HEK293 (cell line): ENCODE results near the gene BDP1.

Experiments used
- BCL6B ChIP-seq: fragments of 450-650 bp; formaldehyde crosslinking; IDR thresholded peaks from 2 replicates; pipeline ENCODE4 v1.5.1; 2017; ENCODE audit warnings: missing biosample characterization, missing genetic modification characterization
- GLIS2 ChIP-seq: fragments of 450-650 bp; formaldehyde crosslinking; IDR thresholded peaks from 2 replicates; pipeline ENCODE4 v1.5.1; 2016; ENCODE audit warnings: missing biosample characterization, missing genetic modification characterization
- HOXC10 ChIP-seq: sonication (generic); formaldehyde crosslinking; IDR thresholded peaks from 2 replicates; pipeline ENCODE4 v1.8.1; 2023; ENCODE audit warnings: mild to moderate bottlenecking, missing genetic modification reagents
- INSM2 ChIP-seq: fragments of 450-650 bp; formaldehyde crosslinking; IDR thresholded peaks from 2 replicates; pipeline ENCODE4 v1.5.1; 2016; ENCODE audit warnings: missing biosample characterization, missing genetic modification characterization
- PRDM6 ChIP-seq: fragments of 450-650 bp; formaldehyde crosslinking; IDR thresholded peaks from 2 replicates; pipeline ENCODE4 v1.5.1; 2017; ENCODE audit warnings: missing biosample characterization, missing genetic modification characterization
- REST ChIP-seq: fragments of 450-650 bp; formaldehyde crosslinking; IDR thresholded peaks from 2 replicates; pipeline ENCODE4 v1.5.1; 2016; ENCODE audit warnings: missing biosample characterization, missing genetic modification characterization
- ZBTB49 ChIP-seq: fragments of 450-650 bp; formaldehyde crosslinking; IDR thresholded peaks from 2 replicates; pipeline ENCODE4 v1.5.1; 2016; ENCODE audit warnings: missing biosample characterization, missing genetic modification characterization, low read depth
- ZIC2 ChIP-seq: fragments of 450-650 bp; formaldehyde crosslinking; IDR thresholded peaks from 2 replicates; pipeline ENCODE4 v1.5.1; 2016; ENCODE audit warnings: missing biosample characterization, missing genetic modification characterization
- ZNF132 ChIP-seq: fragments of 450-650 bp; formaldehyde crosslinking; IDR thresholded peaks from 2 replicates; pipeline ENCODE4 v1.5.1; 2017; ENCODE audit warnings: missing biosample characterization, missing genetic modification characterization, borderline replicate concordance
- ZNF16 ChIP-seq: fragments of 450-650 bp; formaldehyde crosslinking; IDR thresholded peaks from 2 replicates; pipeline ENCODE4 v1.5.1; 2016; ENCODE audit warnings: low read depth, missing biosample characterization, missing genetic modification characterization
- ZNF169 ChIP-seq: fragments of 450-650 bp; formaldehyde crosslinking; IDR thresholded peaks from 2 replicates; pipeline ENCODE4 v1.5.1; 2016; ENCODE audit warnings: missing biosample characterization, missing genetic modification characterization
- ZNF280D ChIP-seq: fragments of 450-650 bp; formaldehyde crosslinking; IDR thresholded peaks from 2 replicates; pipeline ENCODE4 v1.5.1; 2016; ENCODE audit warnings: missing biosample characterization, missing genetic modification characterization
- ZNF292 ChIP-seq: fragments of 450-650 bp; formaldehyde crosslinking; IDR thresholded peaks from 2 replicates; pipeline ENCODE4 v1.5.1; 2016; ENCODE audit warnings: low read depth, missing biosample characterization, missing genetic modification characterization, borderline replicate concordance
- ZNF311 ChIP-seq: fragments of 450-650 bp; formaldehyde crosslinking; IDR thresholded peaks from 2 replicates; pipeline ENCODE4 v1.5.1; 2017; ENCODE audit warnings: missing biosample characterization, missing genetic modification characterization, borderline replicate concordance
- ZNF324 ChIP-seq: fragments of 450-650 bp; formaldehyde crosslinking; IDR thresholded peaks from 2 replicates; pipeline ENCODE4 v1.5.1; 2016; ENCODE audit warnings: missing biosample characterization, missing genetic modification characterization
- ZNF416 ChIP-seq: fragments of 450-650 bp; formaldehyde crosslinking; IDR thresholded peaks from 2 replicates; pipeline ENCODE4 v1.5.1; 2016; ENCODE audit warnings: missing biosample characterization, missing genetic modification characterization
- ZNF513 ChIP-seq: fragments of 450-650 bp; IDR thresholded peaks from 2 replicates; pipeline ENCODE4 v1.5.1; 2018; ENCODE audit warnings: missing biosample characterization, missing genetic modification characterization
- ZNF558 ChIP-seq: fragments of 450-650 bp; formaldehyde crosslinking; IDR thresholded peaks from 2 replicates; pipeline ENCODE4 v1.5.1; 2016; ENCODE audit warnings: missing biosample characterization, missing genetic modification characterization
- ZNF580 ChIP-seq: fragments of 450-650 bp; formaldehyde crosslinking; IDR thresholded peaks from 2 replicates; pipeline ENCODE4 v1.5.1; 2016; ENCODE audit warnings: missing biosample characterization, missing genetic modification characterization
- ZNF610 ChIP-seq: fragments of 450-650 bp; formaldehyde crosslinking; IDR thresholded peaks from 2 replicates; pipeline ENCODE4 v1.5.1; 2016; ENCODE audit warnings: missing biosample characterization, missing genetic modification characterization, borderline replicate concordance
- ZNF677 ChIP-seq: fragments of 450-650 bp; IDR thresholded peaks from 2 replicates; pipeline ENCODE4 v1.5.0; 2018; ENCODE audit warnings: missing biosample characterization, mild to moderate bottlenecking, missing genetic modification characterization, moderate library complexity
- ZNF777 ChIP-seq: fragments of 450-650 bp; formaldehyde crosslinking; IDR thresholded peaks from 2 replicates; pipeline ENCODE4 v1.5.1; 2017; ENCODE audit warnings: missing biosample characterization, missing genetic modification characterization, borderline replicate concordance
- ZNF785 ChIP-seq: fragments of 450-650 bp; formaldehyde crosslinking; IDR thresholded peaks from 2 replicates; pipeline ENCODE4 v1.5.1; 2016; ENCODE audit warnings: missing biosample characterization, missing genetic modification characterization

Gene BDP1

GRCh38 chr5:71586941-71587765 lies 131.7 kb downstream of the BDP1 start, which contains the start of gene MCCC2 (continued):
- no peak for TF ChIP-seq ZNF580
- no peak for TF ChIP-seq HOXC10 (CRISPR knock-in tag)
- TF ChIP-seq ZNF16 (tag by site-specific recombination): no peak
- no peak for TF ChIP-seq BCL6B
- TF ChIP-seq ZNF416 (tag by site-specific recombination): no peak
- TF ChIP-seq ZNF785 (tag by site-specific recombination): no peak
- no peak for TF ChIP-seq PRDM6 (tag by site-specific recombination)
- no peak for TF ChIP-seq ZNF311 (tag by site-specific recombination)
- TF ChIP-seq ZNF610 (tag by site-specific recombination): no peak
- TF ChIP-seq ZNF513 (tag by site-specific recombination): no peak
- TF ChIP-seq INSM2 (tag by site-specific recombination): no peak
- peak; percentile 96 for TF ChIP-seq GLIS2 (tag by site-specific recombination)
- no peak for TF ChIP-seq ZNF280D
- no peak for TF ChIP-seq ZNF777 (tag by site-specific recombination)
- peak; percentile 51; the same call in 1 of the 2 replicates for TF ChIP-seq ZNF324 (tag by site-specific recombination)
- no peak for TF ChIP-seq ZBTB49 (tag by site-specific recombination)
- no peak for TF ChIP-seq ZNF169 (tag by site-specific recombination)
- TF ChIP-seq ZNF558 (tag by site-specific recombination): no peak
- TF ChIP-seq ZNF132 (tag by site-specific recombination): no peak
- TF ChIP-seq ZIC2 (tag by site-specific recombination): no peak
- no peak for TF ChIP-seq ZNF677 (tag by site-specific recombination)
- TF ChIP-seq REST: no peak
- no peak for TF ChIP-seq ZNF292 (tag by site-specific recombination)
